HG03442 (cell line): ENCODE measurements around the gene ALKBH4.
"Not testable (repeated sequence)": the region's sequence is repeated elsewhere in the genome, so short reads cannot be mapped to it uniquely, and the experiment has no call there.

Experiments used
- ATAC-seq: cut with Tn5 transposase; IDR thresholded peaks from one replicate; pipeline ENCODE4 v1.9.1; 2021; ENCODE audit warnings: mild to moderate bottlenecking, moderate library complexity; ENCODE audit not compliant: unreplicated experiment

The ALKBH4 gene

GRCh38 chr7:102478314-102479208, 13.9 kb upstream of the ALKBH4 start, which contains the start of gene POLR2J:
TSS of gene POLR2J (minus strand) at chr7:102478922. CDS start at chr7:102478860, 62 bp downstream.
- peak; percentile 83 for ATAC-seq

GRCh38 chr7:102474736-102475435, 10.2 kb upstream of the ALKBH4 start:
- not testable (repeated sequence) for ATAC-seq

- not testable (repeated sequence) for ATAC-seq
Observed at GRCh38 chr7:102474116-102474515, 9.5 kb upstream of the ALKBH4 start.

- ATAC-seq = no peak
Observed at GRCh38 chr7:102473271-102473991, 8.8 kb upstream of the ALKBH4 start.

GRCh38 chr7:102472126-102473041, 7.7 kb upstream of the ALKBH4 start:
- ATAC-seq = no peak

GRCh38 chr7:102471791-102472125, 7.1 kb upstream of the ALKBH4 start:
- ATAC-seq = no peak

- no peak for ATAC-seq
Observed at GRCh38 chr7:102469972-102470825, 5.5 kb upstream of the ALKBH4 start.

GRCh38 chr7:102469351-102469971, 4.8 kb upstream of the ALKBH4 start:
- no peak for ATAC-seq

- no peak for ATAC-seq
Observed at GRCh38 chr7:102468478-102469350, 4.1 kb upstream of the ALKBH4 start.

- no peak for ATAC-seq
Observed at GRCh38 chr7:102467581-102468477, 3.2 kb upstream of the ALKBH4 start.

- no peak for ATAC-seq
Observed at GRCh38 chr7:102466097-102466496, 1.4 kb upstream of the ALKBH4 start.

GRCh38 chr7:102463841-102464576, 654 bp downstream of the ALKBH4 start:
- no peak for ATAC-seq

- ATAC-seq = no peak
Observed at GRCh38 chr7:102460467-102460866, 4.2 kb downstream of the ALKBH4 start.

GRCh38 chr7:102459221-102459844, 5.3 kb downstream of the ALKBH4 start:
- no peak for ATAC-seq

GRCh38 chr7:102457352-102457924, 7.2 kb downstream of the ALKBH4 start:
- ATAC-seq = no peak

GRCh38 chr7:102456327-102456726, 8.3 kb downstream of the ALKBH4 start:
- ATAC-seq = no peak
